ENCODE data around the gene THPO. TPM values are rescaled to one million over a fixed set of nuclear protein-coding genes. Genes with fewer than 3 reads are reported as not detected.

The THPO gene
- total RNA-seq (ENCODE audit: unreplicated experiment) = 0.28 TPM
- long read RNA-seq, partial matches to known transcripts = 0 of 1 reads
- long read RNA-seq, other reads (novel, unspliced or antisense) = 0 of 1 reads

DNA sequence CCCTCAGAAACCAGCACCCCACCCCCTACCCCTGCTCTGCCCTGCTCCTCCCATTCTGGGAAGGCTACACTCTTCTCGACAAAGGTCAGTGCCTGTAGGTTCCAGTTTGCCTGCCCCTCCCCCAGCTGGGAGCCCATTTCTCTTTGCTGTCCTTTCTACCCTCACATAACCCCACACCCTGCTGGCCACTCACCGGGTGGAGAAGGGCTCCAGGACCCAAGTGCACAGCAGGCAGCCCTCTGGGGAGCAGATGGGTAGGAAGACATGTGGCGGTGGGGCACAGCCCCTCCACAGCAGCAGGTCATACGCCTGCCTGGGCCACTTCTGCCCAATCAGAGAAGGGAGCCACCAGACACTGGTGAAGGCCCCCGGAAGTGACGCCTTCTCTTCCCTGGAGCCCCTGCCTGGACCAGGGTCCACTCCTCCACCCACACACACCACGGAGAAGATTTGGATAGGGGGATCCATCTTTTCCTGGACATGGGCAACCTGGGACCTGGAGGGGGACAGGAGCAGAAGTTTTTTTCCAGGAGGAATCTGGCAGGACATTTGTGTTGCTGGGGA, at the start of gene THPO:
THPO (minus strand) TSS at position 326 of the 564 bp plus-strand sequence. CDS start 1,948 bp downstream, outside the sequence.
- peak within 1 kb of the TSS; percentile 36 for H3K27ac Mint-ChIP-seq (ENCODE audit: unreplicated experiment)
- H3K4me3 Mint-ChIP-seq (ENCODE audit: unreplicated experiment) = peak within 1 kb of the TSS; percentile 84
- H3K27me3 Mint-ChIP-seq (ENCODE audit: unreplicated experiment) = peaks cover 21% of the 10 kb centered on the region
- H3K36me3 Mint-ChIP-seq (ENCODE audit: low read depth, unreplicated experiment) = no peaks in the 10 kb centered on the region
- DNase-seq (ENCODE audit: low spot score) = no peak
- H3K4me1 Mint-ChIP-seq (ENCODE audit: unreplicated experiment) = peaks cover 20% of the 10 kb centered on the region
- H3K9me3 Mint-ChIP-seq (ENCODE audit: unreplicated experiment) = no peaks in the 10 kb centered on the region
- TF ChIP-seq, protein P1, sequence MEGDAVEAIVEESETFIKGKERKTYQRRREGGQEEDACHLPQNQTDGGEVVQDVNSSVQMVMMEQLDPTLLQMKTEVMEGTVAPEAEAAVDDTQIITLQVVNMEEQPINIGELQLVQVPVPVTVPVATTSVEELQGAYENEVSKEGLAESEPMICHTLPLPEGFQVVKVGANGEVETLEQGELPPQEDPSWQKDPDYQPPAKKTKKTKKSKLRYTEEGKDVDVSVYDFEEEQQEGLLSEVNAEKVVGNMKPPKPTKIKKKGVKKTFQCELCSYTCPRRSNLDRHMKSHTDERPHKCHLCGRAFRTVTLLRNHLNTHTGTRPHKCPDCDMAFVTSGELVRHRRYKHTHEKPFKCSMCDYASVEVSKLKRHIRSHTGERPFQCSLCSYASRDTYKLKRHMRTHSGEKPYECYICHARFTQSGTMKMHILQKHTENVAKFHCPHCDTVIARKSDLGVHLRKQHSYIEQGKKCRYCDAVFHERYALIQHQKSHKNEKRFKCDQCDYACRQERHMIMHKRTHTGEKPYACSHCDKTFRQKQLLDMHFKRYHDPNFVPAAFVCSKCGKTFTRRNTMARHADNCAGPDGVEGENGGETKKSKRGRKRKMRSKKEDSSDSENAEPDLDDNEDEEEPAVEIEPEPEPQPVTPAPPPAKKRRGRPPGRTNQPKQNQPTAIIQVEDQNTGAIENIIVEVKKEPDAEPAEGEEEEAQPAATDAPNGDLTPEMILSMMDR (IDR thresholded peaks at IDR 0.05; ENCODE audit: unreplicated experiment) = no peak

DNA sequence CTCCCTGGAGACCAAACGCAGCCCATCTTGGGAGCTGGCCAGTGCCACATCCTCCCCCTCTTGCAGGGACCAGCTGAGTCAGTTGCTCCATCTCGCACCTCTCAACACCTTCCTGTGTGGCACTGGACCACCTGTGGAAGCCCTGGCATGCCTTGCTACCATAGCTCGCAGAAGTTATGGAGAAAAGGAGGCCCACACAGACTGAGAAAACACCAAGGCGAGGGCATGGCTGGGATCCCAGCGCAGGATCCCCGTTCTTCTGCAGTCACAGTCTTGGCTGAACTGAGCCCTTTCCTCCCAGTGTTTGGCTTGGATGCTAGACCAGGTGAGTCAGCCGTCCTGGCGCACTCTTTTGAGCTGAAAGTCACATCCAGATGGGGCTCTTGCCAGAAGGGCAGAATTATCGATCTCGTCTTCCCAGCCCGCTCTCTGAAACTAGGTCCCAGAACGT, 48.7 kb upstream of the THPO start:
- TF ChIP-seq, protein P1 (IDR thresholded peaks at IDR 0.05; ENCODE audit: unreplicated experiment) = no peak
- DNase-seq (ENCODE audit: low spot score) = no peak
- H3K4me3 Mint-ChIP-seq (ENCODE audit: unreplicated experiment) = no peak overlapping the region

DNA sequence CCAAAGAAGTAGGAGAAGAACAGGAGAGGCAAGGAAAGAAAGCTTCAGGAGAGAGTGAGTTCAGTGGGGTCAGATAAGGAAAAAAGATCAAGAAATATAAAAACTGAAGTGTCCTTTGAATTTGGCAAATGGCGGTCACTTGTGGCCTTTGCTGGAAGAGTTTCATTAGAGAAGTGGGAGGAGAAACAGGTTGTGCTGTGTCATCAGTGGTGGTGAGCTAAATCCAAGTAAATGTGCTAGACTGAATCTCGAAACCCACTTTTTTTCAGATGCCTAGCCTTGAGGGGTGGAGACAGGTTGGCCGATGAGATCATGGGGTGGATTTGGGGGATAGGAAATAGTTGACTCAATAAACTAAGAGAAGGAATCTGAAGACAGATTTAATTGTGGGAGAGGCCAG, 45.6 kb upstream of the THPO start:
- Mint-ChIP-seq H3K4me1 (ENCODE audit: unreplicated experiment) (peaks cover 2% of the 10 kb centered on the region), H3K27ac (ENCODE audit: unreplicated experiment) (no peak overlapping the region), H3K4me3 (ENCODE audit: unreplicated experiment) (no peak overlapping the region), H3K9me3 (ENCODE audit: unreplicated experiment) (peaks cover 5% of the 10 kb centered on the region), H3K27me3 (ENCODE audit: unreplicated experiment) (peaks cover 7% of the 10 kb centered on the region), H3K36me3 (ENCODE audit: low read depth, unreplicated experiment) (no peaks in the 10 kb centered on the region)
- DNase-seq (ENCODE audit: low spot score) = no peak
- TF ChIP-seq, protein P1 (IDR thresholded peaks at IDR 0.05; ENCODE audit: unreplicated experiment) = no peak

More for the DNA sequence above, 48.7 kb upstream of the THPO start:
- Mint-ChIP-seq H3K27ac (ENCODE audit: unreplicated experiment) (no peak overlapping the region), H3K27me3 (ENCODE audit: unreplicated experiment) (peaks cover 7% of the 10 kb centered on the region), H3K36me3 (ENCODE audit: low read depth, unreplicated experiment) (no peaks in the 10 kb centered on the region), H3K9me3 (ENCODE audit: unreplicated experiment) (peaks cover 5% of the 10 kb centered on the region), H3K4me1 (ENCODE audit: unreplicated experiment) (no peaks in the 10 kb centered on the region)

DNA sequence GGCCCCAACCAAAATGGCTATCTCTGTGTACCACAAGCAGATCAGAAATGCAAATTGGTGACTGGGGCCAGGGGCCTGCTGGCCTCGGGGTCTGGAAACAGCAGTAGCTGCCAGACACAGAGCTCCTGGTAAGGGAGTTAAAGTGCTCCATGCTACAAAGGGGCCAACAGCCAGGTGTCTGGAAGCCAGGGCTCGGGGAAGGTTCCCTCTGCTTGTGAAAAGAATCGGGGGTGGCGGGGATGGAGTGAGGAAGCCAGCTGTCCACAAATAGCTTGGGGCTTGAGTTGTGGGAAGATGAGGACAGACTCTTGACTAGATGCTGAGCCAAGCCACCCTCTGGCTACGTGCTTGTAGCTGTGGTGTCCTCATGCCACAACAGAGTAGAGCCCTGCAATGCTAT, 41.2 kb upstream of the THPO start:
- TF ChIP-seq, protein P1 (IDR thresholded peaks at IDR 0.05; ENCODE audit: unreplicated experiment) = no peak
- Mint-ChIP-seq H3K4me1 (ENCODE audit: unreplicated experiment) (peaks cover 2% of the 10 kb centered on the region), H3K27ac (ENCODE audit: unreplicated experiment) (no peak overlapping the region), H3K27me3 (ENCODE audit: unreplicated experiment) (peaks cover 7% of the 10 kb centered on the region), H3K4me3 (ENCODE audit: unreplicated experiment) (no peak overlapping the region), H3K36me3 (ENCODE audit: low read depth, unreplicated experiment) (peaks cover 4% of the 10 kb centered on the region), H3K9me3 (ENCODE audit: unreplicated experiment) (peaks cover 5% of the 10 kb centered on the region)
- no peak for DNase-seq (ENCODE audit: low spot score)

DNA sequence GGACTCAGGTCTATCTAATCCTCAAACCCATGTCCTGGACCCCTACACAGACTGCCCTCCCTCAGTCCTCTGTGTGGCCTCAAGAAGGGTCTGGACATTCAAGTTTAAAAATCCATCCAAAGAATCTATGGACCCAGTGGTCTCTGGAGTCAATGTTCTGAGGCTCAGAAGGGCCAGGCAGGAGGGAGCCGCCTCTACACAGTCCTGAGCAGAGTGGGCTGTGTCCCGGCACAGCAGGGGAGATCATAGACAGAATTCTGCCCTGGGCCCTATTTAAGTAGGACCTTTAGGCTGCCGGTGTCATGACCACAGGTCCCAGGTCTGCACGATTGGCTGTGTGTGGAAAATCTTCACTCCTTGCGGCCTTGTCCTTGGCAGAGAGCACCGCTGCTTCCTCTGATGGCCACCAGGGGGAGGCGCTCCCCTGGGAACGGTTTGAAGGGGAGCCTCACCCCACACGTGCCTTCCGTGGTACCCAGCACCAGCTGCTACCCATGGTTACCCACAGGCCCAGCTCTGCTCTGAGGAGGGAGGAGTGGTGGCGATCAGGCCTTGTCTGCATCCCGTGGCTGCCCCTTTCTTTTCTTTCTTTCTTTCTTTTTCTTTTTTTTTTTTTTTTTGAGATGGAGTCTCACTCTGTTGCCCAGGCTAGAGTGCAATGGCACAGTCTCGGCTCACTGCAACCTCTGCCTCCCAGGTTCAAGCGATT, 39.8 kb upstream of the THPO start:
- Mint-ChIP-seq H3K36me3 (ENCODE audit: low read depth, unreplicated experiment) (peaks cover 4% of the 10 kb centered on the region), H3K27ac (ENCODE audit: unreplicated experiment) (no peak overlapping the region), H3K9me3 (ENCODE audit: unreplicated experiment) (peaks cover 2% of the 10 kb centered on the region), H3K4me1 (ENCODE audit: unreplicated experiment) (peaks cover 2% of the 10 kb centered on the region), H3K27me3 (ENCODE audit: unreplicated experiment) (peaks cover 4% of the 10 kb centered on the region), H3K4me3 (ENCODE audit: unreplicated experiment) (no peak overlapping the region)
- TF ChIP-seq, protein P1 (IDR thresholded peaks at IDR 0.05; ENCODE audit: unreplicated experiment) = peak; percentile 82
- DNase-seq (ENCODE audit: low spot score) = peak; percentile 75
